ENCODE measurements around the gene NTHL1.

The NTHL1 gene

DNA sequence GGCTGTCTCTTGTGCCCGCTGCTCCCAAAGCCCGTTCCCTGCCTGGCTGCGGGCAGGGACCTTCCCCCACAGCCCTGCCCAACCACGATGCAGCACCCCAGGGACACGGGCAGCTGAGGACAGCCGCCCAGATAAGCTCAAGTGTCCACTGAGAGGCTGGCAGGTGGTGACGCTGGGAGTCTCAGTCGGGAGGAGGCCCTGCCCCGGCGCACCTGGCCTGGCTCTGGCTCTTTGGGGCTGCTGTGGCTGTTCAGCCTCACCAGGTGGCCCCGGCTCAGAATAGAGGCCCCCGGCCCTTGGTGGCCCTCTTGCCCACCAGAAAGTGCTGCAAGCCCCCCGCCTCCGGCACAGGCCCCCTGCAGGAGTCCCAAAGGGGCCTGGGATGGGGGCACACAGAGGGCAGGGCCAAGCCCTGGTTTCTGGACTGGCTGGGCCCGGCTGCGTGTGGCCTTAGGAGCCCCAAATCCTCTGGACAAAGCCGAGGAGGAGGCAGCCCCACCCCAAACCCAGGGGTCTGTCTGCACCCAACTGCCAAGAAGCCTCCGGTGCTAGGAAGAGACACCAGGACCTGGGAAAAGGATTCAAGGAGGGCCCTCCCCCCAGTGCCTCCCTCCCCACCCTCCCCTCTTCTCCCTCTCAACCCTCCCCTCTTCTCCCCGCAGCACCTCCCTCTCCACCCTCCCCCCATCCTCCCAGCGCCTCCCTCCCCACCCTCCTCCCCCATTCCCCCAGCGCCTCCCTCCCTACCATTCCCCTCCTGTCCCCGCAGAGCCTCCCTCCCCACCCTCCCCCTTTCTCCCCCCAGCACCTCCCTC lies 5.3 kb downstream of the NTHL1 start:
- Histone ChIP-seq H3K36me3 (no peaks in the 10 kb centered on the region), H3K9me3 (no peaks in the 10 kb centered on the region), H3K27me3 (peaks cover 14% of the 10 kb centered on the region), H3K4me1 (ENCODE audit: control insufficient read depth in 1 of 2, insufficient read depth in 1 of 2, low read depth in 1 of 2, low read length in 1 of 2) (peaks cover 5% of the 10 kb centered on the region in 2 experiments), H3K27ac (no peak overlapping the region), H3K4me3 (ENCODE audit: low read depth in 1 of 2, low read length in 1 of 2) (no peak overlapping the region)
- TF ChIP-seq, protein P1, sequence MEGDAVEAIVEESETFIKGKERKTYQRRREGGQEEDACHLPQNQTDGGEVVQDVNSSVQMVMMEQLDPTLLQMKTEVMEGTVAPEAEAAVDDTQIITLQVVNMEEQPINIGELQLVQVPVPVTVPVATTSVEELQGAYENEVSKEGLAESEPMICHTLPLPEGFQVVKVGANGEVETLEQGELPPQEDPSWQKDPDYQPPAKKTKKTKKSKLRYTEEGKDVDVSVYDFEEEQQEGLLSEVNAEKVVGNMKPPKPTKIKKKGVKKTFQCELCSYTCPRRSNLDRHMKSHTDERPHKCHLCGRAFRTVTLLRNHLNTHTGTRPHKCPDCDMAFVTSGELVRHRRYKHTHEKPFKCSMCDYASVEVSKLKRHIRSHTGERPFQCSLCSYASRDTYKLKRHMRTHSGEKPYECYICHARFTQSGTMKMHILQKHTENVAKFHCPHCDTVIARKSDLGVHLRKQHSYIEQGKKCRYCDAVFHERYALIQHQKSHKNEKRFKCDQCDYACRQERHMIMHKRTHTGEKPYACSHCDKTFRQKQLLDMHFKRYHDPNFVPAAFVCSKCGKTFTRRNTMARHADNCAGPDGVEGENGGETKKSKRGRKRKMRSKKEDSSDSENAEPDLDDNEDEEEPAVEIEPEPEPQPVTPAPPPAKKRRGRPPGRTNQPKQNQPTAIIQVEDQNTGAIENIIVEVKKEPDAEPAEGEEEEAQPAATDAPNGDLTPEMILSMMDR (IDR thresholded peaks at IDR 0.05), result no peak

DNA sequence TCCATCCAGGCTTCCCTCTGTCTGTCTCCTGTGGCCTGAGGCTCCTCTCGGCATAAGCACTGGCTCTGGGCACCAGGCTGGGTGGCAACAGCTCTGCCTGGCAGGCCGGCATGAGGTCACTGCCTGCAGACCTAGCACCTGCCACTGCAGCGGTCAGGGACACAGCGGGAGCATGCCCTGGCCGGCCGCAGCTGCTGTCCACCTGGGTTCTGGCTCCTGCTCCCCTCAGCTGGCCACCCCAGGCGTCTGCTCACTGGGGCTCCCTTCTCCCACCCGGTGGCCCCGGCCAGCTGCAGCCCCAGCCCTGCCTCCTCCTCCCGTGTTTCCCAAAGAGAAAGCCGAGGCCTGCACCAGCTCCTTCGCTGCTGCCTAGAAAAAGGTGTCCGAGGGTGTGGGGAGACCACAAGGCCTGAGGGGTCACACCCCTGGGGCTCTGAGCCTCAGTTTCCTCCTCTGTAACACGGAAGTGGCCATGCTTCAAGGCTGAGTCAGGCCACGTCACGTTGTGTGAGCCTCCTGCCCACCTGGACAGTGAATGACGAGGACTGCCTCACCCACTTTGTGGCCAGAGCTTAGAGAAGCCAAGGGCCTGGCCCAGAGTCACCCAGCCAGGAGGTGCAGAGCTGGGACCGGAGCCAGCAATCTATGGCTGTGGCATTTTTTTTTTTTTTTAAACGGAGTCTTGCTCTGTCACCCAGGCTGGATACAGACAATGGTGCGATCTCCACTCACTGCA lies 6.7 kb downstream of the NTHL1 start:
- peaks cover 14% of the 10 kb centered on the region for H3K27me3 ChIP-seq
- TF ChIP-seq, protein P1 (IDR thresholded peaks at IDR 0.05), result no peak
- no peaks in the 10 kb centered on the region for H3K9me3 ChIP-seq
- H3K36me3 ChIP-seq, result no peaks in the 10 kb centered on the region
- no peak overlapping the region for H3K4me3 ChIP-seq (ENCODE audit: low read depth in 1 of 2, low read length in 1 of 2)
- no peak overlapping the region for H3K27ac ChIP-seq
- H3K4me1 ChIP-seq (ENCODE audit: control insufficient read depth in 1 of 2, insufficient read depth in 1 of 2, low read depth in 1 of 2, low read length in 1 of 2), result no peaks in the 10 kb centered on the region

DNA sequence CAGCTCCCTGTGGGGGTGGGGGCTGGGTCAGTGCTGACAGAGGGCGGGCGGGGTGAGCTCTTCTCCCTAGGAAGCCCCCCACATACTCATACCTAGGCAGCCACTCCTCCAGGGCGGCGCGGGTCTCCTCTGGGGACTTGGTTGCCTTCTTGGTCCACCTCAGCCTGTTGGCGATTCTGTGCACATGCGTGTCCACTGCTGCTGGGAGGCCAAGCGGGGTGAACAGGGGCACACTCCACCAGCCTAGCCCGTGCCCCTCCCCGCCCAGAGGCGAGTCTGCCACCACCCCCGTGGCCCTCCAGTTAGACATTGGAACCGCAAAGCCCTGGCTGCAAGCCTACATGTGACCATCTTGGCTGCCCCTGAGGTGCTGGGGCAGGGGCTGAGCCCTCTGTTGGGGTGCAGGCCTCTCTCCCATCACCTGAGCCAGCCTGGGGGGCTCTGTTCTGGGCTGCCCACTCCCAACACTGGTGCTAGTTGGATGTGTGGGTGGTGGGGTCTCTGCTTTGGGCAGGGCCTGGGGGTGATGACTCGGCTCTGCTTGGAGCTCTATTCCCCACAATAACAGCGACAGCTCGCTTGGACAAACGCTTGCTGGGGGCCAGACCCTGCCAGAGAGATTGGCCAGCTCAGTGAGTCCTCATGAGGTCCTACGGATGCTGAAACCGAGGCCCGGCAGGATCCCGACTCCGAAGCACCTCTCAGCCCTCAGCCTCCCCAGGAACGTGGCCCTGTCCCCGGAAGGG lies 7.4 kb downstream of the NTHL1 start:
- H3K4me3 ChIP-seq (ENCODE audit: low read depth in 1 of 2, low read length in 1 of 2), result no peak overlapping the region
- H3K4me1 ChIP-seq (ENCODE audit: control insufficient read depth in 1 of 2, insufficient read depth in 1 of 2, low read depth in 1 of 2, low read length in 1 of 2), result no peaks in the 10 kb centered on the region
- H3K27me3 ChIP-seq, result peaks cover 14% of the 10 kb centered on the region
- no peak overlapping the region for H3K27ac ChIP-seq
- TF ChIP-seq, protein P1 (IDR thresholded peaks at IDR 0.05), result no peak
- H3K36me3 ChIP-seq, result no peaks in the 10 kb centered on the region
- no peaks in the 10 kb centered on the region for H3K9me3 ChIP-seq

DNA sequence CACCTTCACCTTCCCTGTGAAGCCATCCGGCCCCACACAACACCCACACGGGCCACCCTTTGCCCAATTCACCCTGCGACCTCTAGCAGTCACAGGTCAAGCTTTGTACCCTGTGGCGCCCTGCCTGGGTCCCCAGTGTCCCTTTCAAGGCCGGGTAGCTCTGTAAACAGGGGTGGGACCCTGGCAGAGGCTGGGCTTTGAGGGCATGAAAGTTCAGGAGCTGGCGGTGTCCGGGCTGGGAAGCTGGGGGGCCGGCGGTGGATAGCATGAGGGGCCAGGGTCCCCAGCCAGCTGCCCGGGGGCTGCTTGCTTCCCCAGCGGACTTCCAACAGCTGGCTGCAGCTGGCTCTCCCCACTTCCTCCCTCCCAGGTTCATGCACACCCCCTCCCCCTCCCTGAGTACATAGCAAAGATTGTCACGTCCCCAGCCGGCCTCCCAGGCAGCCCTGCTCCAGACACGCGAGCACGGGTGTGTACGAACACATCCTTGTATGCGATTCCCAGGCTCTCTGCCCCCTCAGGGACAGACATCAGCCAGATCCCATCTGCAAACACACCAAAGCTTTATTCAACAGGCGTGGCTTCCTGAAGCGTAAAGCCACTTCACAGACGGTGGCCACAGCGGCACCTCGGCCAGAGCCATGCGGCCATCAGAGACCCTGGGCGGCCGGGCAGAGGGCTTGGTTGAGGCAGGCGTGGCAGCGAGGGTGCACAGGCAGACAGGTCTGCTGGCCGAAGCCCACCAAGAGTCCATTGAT lies 8.2 kb downstream of the NTHL1 start:
- Histone ChIP-seq H3K4me3 (ENCODE audit: low read depth in 1 of 2, low read length in 1 of 2) (no peak overlapping the region), H3K9me3 (no peaks in the 10 kb centered on the region), H3K27ac (no peak overlapping the region), H3K36me3 (no peaks in the 10 kb centered on the region), H3K27me3 (peaks cover 15% of the 10 kb centered on the region), H3K4me1 (ENCODE audit: control insufficient read depth in 1 of 2, insufficient read depth in 1 of 2, low read depth in 1 of 2, low read length in 1 of 2) (no peaks in the 10 kb centered on the region)
- TF ChIP-seq, protein P1 (IDR thresholded peaks at IDR 0.05), result no peak

Measured in neutrophil (primary cell).